A549 (cell line): ENCODE results near the gene GRPR. TPM values are rescaled to one million over a fixed set of nuclear protein-coding genes. Genes with fewer than 3 reads are reported as not detected.
A peak's percentile ranks its signal among the peaks of the same experiment; 100 is the strongest.

Experiments used
- ATAC-seq, 2 experiments: fragments of 200-7000 bp in 1 of 2; fragments of >200 bp in 1 of 2; cut with Nextera tagmentation in 1 of 2; cut with Tn5 transposase in 1 of 2; 3 replicates each; pipeline versions ENCODE4 v1.8.0 to v1.9.1; 2018 to 2020; ENCODE audit warnings: mild to moderate bottlenecking in 1 of 2, moderate library complexity in 1 of 2
- CTCF ChIA-PET: fragments of 300-600 bp; sonication (Branson Sonifier 250); formaldehyde crosslinking; extraction: SDS; loops from one replicate; lab custom pipeline; 2021; ENCODE audit warnings: antibody characterized with exemption, inconsistent platforms; lab: Yijun Ruan, JAX
- POLR2A ChIA-PET: fragments of 350-600 bp; formaldehyde crosslinking; extraction: SDS; loops from one replicate; lab custom pipeline; 2021; ENCODE audit warnings: antibody characterized with exemption, inconsistent platforms; lab: Yijun Ruan, JAX
- DNase-seq, 2 experiments: peaks; one replicate each; pipeline versions ENCODE4 v3.0.0 to v3.0.0-alpha.2; 2011 to 2016; ENCODE audit warnings: low read depth in 1 of 2, low spot score in 1 of 2
- FAIRE-seq: peaks from 2 replicates; lab custom pipeline; 2011; peaks lifted over from hg19 to GRCh38; lab: Jason Lieb, UNC
- H3K27ac ChIP-seq, 2 experiments: fragments of >200 bp; sonication (Bioruptor Twin); formaldehyde crosslinking; 3 replicates each; pipeline ENCODE4 v1.5.1; 2016 to 2017
- H3K4me1 ChIP-seq: fragments of >200 bp; sonication (Bioruptor Twin); formaldehyde crosslinking; 3 replicates; pipeline ENCODE4 v1.6.1; 2016
- H3K4me2 ChIP-seq: fragments of >200 bp; sonication (Bioruptor Twin); formaldehyde crosslinking; 3 replicates; pipeline ENCODE4 v1.6.1; 2016
- H3K4me3 ChIP-seq: fragments of >200 bp; sonication (Bioruptor Twin); formaldehyde crosslinking; 3 replicates; pipeline ENCODE4 v1.5.1; 2016
- H3K9me3 ChIP-seq: fragments of >200 bp; sonication (Bioruptor Twin); formaldehyde crosslinking; 3 replicates; pipeline ENCODE4 v1.6.1; 2016
- ATOH8 ChIP-seq: fragments of 250-450 bp; sonication (Bioruptor Pico); IDR thresholded peaks from 2 replicates; pipeline ENCODE4 v1.5.0; 2020; ENCODE audit warnings: low read depth, mild to moderate bottlenecking, moderate library complexity
- BHLHE40 ChIP-seq: IDR thresholded peaks from 2 replicates; pipeline ENCODE4 v1.6.1; 2012; ENCODE audit warnings: low read depth, low read length, inconsistent platforms
- E2F6 ChIP-seq: IDR thresholded peaks from 2 replicates; pipeline ENCODE4 v1.6.1; 2012; ENCODE audit warnings: low read depth, borderline replicate concordance
- EHF ChIP-seq: fragments of 250-450 bp; sonication (Bioruptor Pico); IDR thresholded peaks from 2 replicates; pipeline ENCODE4 v1.5.0; 2020; ENCODE audit warnings: mild to moderate bottlenecking
- EHMT2 ChIP-seq: fragments of 200-600 bp; sonication (generic); IDR thresholded peaks from 2 replicates; pipeline ENCODE4 v1.6.1; 2016; ENCODE audit warnings: antibody characterized with exemption, low read depth, mild to moderate bottlenecking, moderate library complexity
- EP300 ChIP-seq, 2 experiments: fragments of >200 bp; sonication (Bioruptor Twin); formaldehyde crosslinking; IDR thresholded peaks; 2 replicates in 1 of 2; 3 replicates in 1 of 2; pipeline ENCODE4 v1.6.1; 2016 to 2017
- FOSB ChIP-seq: fragments of 250-450 bp; sonication (Bioruptor Pico); IDR thresholded peaks from 2 replicates; pipeline ENCODE4 v1.5.0; 2020; ENCODE audit warnings: mild to moderate bottlenecking, moderate library complexity
- FOSL2 ChIP-seq, 2 experiments: fragments of 450-650 bp in 1 of 2; fragments of >200 bp in 1 of 2; sonication (Bioruptor Twin) in 1 of 2; formaldehyde crosslinking; IDR thresholded peaks; 2 replicates each; pipeline versions ENCODE4 v1.5.0 to v1.6.1; 2016 to 2020; ENCODE audit warnings: mild to moderate bottlenecking in 1 of 2, moderate library complexity in 1 of 2
- GATA3 ChIP-seq: IDR thresholded peaks from 2 replicates; pipeline ENCODE4 v1.6.1; 2012; ENCODE audit warnings: borderline replicate concordance
- HOXB5 ChIP-seq: fragments of 250-450 bp; sonication (Bioruptor Pico); IDR thresholded peaks from 2 replicates; pipeline ENCODE4 v1.5.0; 2020; ENCODE audit warnings: mild to moderate bottlenecking, moderate library complexity
- KDM5A ChIP-seq: fragments of 200-600 bp; sonication (generic); IDR thresholded peaks from 2 replicates; pipeline ENCODE4 v1.6.1; 2016; ENCODE audit warnings: antibody characterized with exemption, mild to moderate bottlenecking
- MAFK ChIP-seq: fragments of 450-650 bp; IDR thresholded peaks from 2 replicates; pipeline ENCODE4 v1.6.1; 2014; ENCODE audit not compliant: partially characterized antibody
- NFE2L2 ChIP-seq: fragments of 150-350 bp; conservative IDR thresholded peaks from 2 replicates; pipeline ENCODE4 v1.6.1; 2014; ENCODE audit warnings: low read length
- NR3C1 ChIP-seq: fragments of >200 bp; sonication (Bioruptor Twin); formaldehyde crosslinking; IDR thresholded peaks from 3 replicates; pipeline ENCODE4 v1.6.1; 2017
- PBX3 ChIP-seq: IDR thresholded peaks from 2 replicates; pipeline ENCODE4 v1.6.1; 2012
- PHF8 ChIP-seq: fragments of 200-600 bp; sonication (generic); IDR thresholded peaks from 2 replicates; pipeline ENCODE4 v1.6.1; 2016; ENCODE audit warnings: low read depth, mild to moderate bottlenecking, antibody characterized with exemption, moderate library complexity, borderline replicate concordance
- RARB ChIP-seq: fragments of 250-450 bp; sonication (Bioruptor Pico); IDR thresholded peaks from 2 replicates; pipeline ENCODE4 v1.8.0; 2021; ENCODE audit warnings: mild to moderate bottlenecking, moderate library complexity
- RFX5 ChIP-seq: fragments of 450-650 bp; IDR thresholded peaks from 2 replicates; pipeline ENCODE4 v1.7.1; 2014; ENCODE audit warnings: antibody characterized with exemption, mild to moderate bottlenecking, moderate library complexity
- SMC3 ChIP-seq: fragments of >200 bp; sonication (Bioruptor Twin); formaldehyde crosslinking; IDR thresholded peaks from 3 replicates; pipeline ENCODE4 v1.6.1; 2018; ENCODE audit warnings: inconsistent platforms
- ZC3H11A ChIP-seq: fragments of 450-650 bp; IDR thresholded peaks from 2 replicates; pipeline ENCODE4 v1.6.1; 2014; ENCODE audit warnings: antibody characterized with exemption, mild to moderate bottlenecking
- WGBS: methylation state at CpG from one replicate; pipeline ENCODE4 v1.1.6; 2017; ENCODE audit errors: missing lambda C conversion rate; 5-methylcytosine and 5-hydroxymethylcytosine counted together
- polyA plus RNA-seq, 4 experiments: library from polyadenylated mRNA; depleted of rRNA in 3 of 4; stranded (reverse); fragments of >200 nt; fragmentation: RNase III in 1 of 4; extraction: RNeasy Plus Mini Kit Qiagen cat#74134 plus additional on column Dnase treatment in 1 of 4; gene quantifications; 2 replicates in 3 of 4; 3 replicates in 1 of 4; pipeline ENCODE4 v1.2.3, GENCODE V29; 2011 to 2017
- TF ChIP-seq, protein P1 (sequence below): fragments of 200-600 bp; sonication (generic); IDR thresholded peaks from 2 replicates; pipeline ENCODE4 v1.6.1; 2016; ENCODE audit warnings: antibody characterized with exemption, mild to moderate bottlenecking, moderate library complexity
- TF ChIP-seq, protein P2 (sequence below): IDR thresholded peaks from 2 replicates; pipeline ENCODE4 v1.6.1; 2012

Gene GRPR
- polyA plus RNA-seq, 2 of the 4 experiments (the other 2 are of a cell fraction), result 0.04 to 0.06 TPM

GRCh38 chrX:16186380-16187007, 63.1 kb downstream of the GRPR start:
- no peak for DNase-seq
- ATAC-seq, result no peak
- no peaks in the 10 kb centered on the region for H3K9me3 ChIP-seq
- peak overlapping the region; percentile 16; the same call in 2 of the 3 replicates for H3K4me2 ChIP-seq
- peak; percentile 28 for FAIRE-seq
- no peak overlapping the region for H3K4me3 ChIP-seq
- WGBS, result 64% methylated on average over 3 of the region's 3 CpGs
- ChIA-PET POLR2A (no interaction called here), CTCF (interaction anchor here (1.0 kb wide), 1 partner anchor 22 kb away, joined by 5 read pairs; no protein-coding TSS in a partner anchor)
- TF ChIP-seq RFX5 (no peak), FOSB (CRISPR knock-in tag) (no peak), PBX3 (no peak), FOSL2 (IDR thresholded peaks at IDR 0.05) (no peak), FOSL2 (CRISPR knock-in tag; IDR thresholded peaks at IDR 0.05) (no peak), SMC3 (no peak), HOXB5 (CRISPR knock-in tag) (no peak), ZC3H11A (no peak), NR3C1 (no peak), RARB (CRISPR knock-in tag) (no peak), PHF8 (no peak), KDM5A (no peak), BHLHE40 (no peak), E2F6 (no peak), NFE2L2 (no peak), EHF (CRISPR knock-in tag) (no peak), EHMT2 (no peak)
- TF ChIP-seq, protein P1, sequence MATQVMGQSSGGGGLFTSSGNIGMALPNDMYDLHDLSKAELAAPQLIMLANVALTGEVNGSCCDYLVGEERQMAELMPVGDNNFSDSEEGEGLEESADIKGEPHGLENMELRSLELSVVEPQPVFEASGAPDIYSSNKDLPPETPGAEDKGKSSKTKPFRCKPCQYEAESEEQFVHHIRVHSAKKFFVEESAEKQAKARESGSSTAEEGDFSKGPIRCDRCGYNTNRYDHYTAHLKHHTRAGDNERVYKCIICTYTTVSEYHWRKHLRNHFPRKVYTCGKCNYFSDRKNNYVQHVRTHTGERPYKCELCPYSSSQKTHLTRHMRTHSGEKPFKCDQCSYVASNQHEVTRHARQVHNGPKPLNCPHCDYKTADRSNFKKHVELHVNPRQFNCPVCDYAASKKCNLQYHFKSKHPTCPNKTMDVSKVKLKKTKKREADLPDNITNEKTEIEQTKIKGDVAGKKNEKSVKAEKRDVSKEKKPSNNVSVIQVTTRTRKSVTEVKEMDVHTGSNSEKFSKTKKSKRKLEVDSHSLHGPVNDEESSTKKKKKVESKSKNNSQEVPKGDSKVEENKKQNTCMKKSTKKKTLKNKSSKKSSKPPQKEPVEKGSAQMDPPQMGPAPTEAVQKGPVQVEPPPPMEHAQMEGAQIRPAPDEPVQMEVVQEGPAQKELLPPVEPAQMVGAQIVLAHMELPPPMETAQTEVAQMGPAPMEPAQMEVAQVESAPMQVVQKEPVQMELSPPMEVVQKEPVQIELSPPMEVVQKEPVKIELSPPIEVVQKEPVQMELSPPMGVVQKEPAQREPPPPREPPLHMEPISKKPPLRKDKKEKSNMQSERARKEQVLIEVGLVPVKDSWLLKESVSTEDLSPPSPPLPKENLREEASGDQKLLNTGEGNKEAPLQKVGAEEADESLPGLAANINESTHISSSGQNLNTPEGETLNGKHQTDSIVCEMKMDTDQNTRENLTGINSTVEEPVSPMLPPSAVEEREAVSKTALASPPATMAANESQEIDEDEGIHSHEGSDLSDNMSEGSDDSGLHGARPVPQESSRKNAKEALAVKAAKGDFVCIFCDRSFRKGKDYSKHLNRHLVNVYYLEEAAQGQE, result no peak
- TF ChIP-seq, protein P2, sequence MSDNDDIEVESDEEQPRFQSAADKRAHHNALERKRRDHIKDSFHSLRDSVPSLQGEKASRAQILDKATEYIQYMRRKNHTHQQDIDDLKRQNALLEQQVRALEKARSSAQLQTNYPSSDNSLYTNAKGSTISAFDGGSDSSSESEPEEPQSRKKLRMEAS, result no peak
- H3K27ac ChIP-seq, result peak overlapping the region in 1 of 2 experiments; percentile 73; a peak in 2 of 6 replicates
- peaks cover 20% of the 10 kb centered on the region; the same call in 1 of the 3 replicates for H3K4me1 ChIP-seq

DNA sequence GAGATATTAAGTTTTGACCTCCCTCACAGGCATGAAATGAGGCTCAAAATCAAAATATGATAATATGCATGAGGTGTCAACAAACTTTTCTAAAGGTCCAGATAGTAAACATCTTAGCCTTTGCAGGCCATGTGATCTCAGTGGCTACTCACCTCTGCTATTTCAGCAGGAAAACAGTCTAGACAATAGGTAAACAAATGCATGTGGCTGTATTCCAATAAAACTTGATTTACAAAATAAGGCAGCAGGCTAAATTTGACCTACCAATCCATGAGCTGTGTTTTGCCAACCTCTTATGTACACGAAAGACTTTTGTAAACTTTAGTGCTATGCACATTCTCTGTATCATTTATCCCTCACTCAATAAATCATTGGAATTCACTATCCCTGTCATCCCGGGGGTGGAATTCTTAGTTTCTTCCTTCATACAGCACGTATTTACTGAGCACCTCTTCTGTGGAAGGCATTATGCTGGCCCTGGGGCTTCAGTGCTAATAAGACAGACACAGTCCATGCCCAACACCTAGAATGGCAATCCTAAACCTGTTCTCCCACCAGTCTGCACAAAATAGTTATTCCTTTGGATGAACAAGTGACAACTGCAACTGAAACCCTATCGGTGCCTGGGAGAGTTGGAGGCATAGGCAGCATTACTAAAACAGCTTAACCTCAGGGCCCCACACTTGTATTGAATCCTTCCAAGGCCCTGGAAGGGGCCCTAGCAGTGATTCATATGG, 63.8 kb downstream of the GRPR start:
- ATAC-seq, result peak in 1 of 2 experiments; percentile 58; a peak in 3 of 6 replicates
- Histone ChIP-seq H3K4me2 (peak overlapping the region; percentile 16; the same call in 2 of the 3 replicates), H3K4me1 (peaks cover 20% of the 10 kb centered on the region; the same call in 1 of the 3 replicates), H3K9me3 (no peaks in the 10 kb centered on the region), H3K4me3 (no peak overlapping the region), H3K27ac (peak overlapping the region in 1 of 2 experiments; percentile 45; a peak in 2 of 6 replicates)
- CTCF ChIA-PET, result interaction anchor here (1.0 kb wide), 1 partner anchor 23 kb away, joined by 5 read pairs; no protein-coding TSS in a partner anchor
- peak in 1 of 2 experiments; percentile 51 for DNase-seq
- POLR2A ChIA-PET, result no interaction called here
- TF ChIP-seq HOXB5 (CRISPR knock-in tag), result no peak
- TF ChIP-seq, protein P2, result peak; percentile 19; the same call in 1 of the 2 replicates
- no peak for TF ChIP-seq MAFK
- peak; percentile 23; the same call in 1 of the 2 replicates for TF ChIP-seq GATA3
- no peak for TF ChIP-seq EP300 (IDR thresholded peaks at IDR 0.05)
- no peak for TF ChIP-seq EHF (CRISPR knock-in tag)
- TF ChIP-seq E2F6, result no peak
- TF ChIP-seq ATOH8 (CRISPR knock-in tag), result no peak
- 35% methylated on average over 4 of the region's 4 CpGs for WGBS
- no peak for FAIRE-seq
